UCSD-AML1 (cell line): ENCODE measurements around the gene C5orf52.
"Not testable (repeated sequence)": the region's sequence is repeated elsewhere in the genome, so short reads cannot be mapped to it uniquely, and the experiment has no call there.

ENCODE experiments used
- DNase-seq: peaks from one replicate; lab custom pipeline; 2025; ENCODE audit not compliant: unreplicated experiment; lab: John Stamatoyannopoulos, UW

C5orf52 gene

DNA sequence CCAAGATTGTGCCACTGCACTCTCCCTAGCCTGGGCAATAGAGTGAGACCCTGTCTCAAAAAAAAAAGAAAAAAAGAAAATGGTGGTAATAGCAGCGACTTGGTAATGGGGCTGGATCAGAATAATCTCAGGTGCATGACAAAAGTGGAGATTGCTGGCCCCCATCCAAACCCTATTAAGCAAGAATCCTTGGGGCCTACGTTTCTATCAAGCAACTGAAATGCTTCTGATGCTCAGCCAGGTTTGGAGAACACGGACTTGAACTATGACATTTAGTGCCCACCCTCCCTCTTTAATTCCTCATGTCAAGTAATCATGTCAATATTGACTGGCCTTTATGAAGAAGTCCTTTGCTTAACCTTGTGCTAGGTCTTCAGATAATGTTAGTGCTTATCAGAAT, 6.6 kb downstream of the C5orf52 start:
- DNase-seq, result no peak

DNA sequence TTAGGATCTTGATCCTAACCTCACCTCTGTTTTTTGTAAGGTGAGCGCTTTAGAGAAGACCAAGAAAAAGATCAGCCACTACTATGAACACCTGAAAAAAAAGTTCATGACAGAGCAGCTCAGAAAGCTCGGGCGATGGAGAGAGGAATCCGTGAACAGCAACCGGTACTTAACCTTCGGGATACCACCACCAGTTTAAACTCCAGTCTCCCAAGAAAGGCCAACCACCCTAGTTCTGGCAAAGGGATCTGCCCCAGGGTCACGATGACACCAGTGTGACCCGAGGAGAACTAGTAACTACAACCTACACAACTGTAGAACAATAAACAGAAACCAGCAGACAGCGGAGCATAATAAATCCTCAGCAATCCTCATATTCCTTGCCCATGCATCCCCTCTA, 8.5 kb downstream of the C5orf52 start:
- DNase-seq, result no peak

DNA sequence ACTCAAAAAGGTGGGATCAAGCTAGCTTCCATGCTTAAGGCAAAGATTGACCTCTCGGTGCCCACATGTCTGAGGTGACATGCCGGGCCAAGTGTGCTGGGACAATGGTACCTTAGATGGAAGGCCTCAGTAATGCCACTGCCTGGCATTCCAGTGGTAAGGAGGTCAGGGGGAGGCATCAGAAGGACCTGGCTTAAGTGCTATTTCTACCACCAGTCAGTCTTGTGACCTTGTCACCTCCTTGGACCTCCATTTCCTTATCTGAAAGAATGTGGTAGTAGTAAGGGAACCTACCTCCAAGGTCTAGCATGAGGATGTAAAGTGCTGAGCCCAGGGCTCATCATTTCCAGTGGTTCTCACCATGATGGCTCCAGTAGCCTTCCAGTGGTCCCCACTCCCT, 8.9 kb downstream of the C5orf52 start:
- DNase-seq, result no peak

DNA sequence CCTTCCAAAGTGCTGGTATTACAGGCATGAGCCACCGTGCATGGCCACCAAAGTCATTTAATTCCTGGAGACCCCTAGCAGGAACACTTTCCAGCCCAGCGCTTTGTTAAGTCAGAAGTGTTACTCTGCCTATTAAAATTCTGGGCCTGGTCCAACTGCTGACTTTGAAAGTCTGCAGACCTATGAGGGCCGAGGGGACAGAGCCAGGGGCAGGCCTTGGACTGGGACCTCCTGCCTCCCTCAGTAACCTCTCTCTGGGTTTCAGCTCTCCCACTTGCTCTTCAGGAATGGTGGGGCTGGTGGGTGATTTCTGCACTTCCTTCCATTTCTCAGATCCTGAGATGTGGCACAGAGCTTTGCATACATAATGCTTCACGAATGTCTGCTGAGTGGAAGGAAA, 9.7 kb downstream of the C5orf52 start:
- DNase-seq, result no peak

DNA sequence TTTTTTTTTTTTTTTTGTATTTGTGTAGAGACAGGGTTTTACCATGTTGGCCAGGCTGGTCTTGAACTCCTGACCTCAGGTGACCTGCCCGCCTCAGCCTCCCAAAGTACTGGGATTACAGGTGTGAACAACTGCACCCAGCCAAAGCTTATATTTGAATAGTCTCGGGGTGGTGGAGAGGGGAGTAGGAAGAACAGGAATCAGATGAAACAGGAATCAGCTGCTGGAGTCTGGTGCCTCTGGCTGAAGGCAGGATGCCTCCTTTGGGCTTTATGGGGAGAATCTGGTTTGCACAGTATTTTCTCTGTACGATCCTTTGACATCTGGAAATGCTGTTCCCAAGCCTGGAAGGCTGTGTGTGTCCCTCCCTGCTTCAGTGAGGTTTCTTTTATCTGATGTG, 10.9 kb downstream of the C5orf52 start:
- DNase-seq, result no peak

DNA sequence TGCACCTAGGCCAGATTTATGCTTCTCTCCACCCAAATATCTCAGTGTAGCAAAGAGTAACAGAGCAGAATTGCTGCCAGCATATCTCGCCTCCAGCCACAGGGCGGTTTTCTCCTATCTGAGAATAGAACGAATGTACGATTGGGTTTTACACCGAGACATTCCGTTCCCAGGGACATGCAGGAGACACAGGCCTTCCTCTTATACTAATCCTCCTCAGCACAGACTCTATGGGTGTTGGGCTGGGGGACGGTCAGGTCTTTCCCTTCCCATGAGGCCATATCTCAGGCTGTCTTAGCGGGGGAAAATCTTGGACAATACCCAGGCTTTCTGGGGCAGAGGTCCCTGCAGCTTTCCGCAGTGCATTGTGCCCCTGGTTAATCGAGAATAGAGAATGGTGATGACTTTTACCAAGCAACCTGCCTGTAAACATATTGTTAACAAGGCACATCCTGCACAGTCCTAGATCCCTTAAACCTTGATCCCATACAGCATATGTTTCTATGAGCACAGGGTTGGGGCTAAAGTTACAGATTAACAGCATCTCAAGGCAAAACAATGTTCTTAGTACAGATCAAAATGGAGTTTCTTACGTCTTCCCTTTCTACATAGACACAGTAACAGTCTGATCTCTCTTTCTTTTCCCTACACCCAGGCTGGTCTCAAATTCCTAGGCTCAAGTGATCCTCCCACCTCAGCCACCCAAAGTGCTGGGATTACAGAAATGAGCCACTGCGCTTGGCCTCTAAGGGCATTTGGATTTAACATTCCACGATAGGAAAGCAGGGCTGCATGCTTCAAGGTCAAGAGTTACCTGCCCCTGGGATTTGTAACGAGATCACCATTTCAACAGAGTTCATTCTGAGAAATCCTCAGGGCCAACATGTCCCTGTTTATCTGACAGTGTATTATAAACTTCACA, 15.2 kb downstream of the C5orf52 start:
- DNase-seq, result not testable (repeated sequence)

DNA sequence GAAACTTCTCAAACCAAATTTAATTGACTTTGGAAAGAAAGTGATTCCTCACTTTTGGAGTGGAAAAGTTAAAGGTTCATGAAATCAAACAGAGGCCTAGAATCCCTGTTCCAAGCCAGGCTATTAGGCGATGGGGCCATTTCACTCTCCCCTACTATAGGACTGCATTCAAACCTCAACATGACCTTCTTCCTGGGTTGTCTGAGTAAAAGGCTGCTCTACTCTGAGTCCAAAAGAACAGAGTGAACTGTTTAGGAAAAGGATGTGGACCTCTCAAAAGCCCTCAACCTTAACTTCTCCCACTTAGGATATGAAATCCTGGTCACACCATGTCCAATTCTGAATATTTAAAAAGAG, 15.8 kb downstream of the C5orf52 start:
- no peak for DNase-seq

DNA sequence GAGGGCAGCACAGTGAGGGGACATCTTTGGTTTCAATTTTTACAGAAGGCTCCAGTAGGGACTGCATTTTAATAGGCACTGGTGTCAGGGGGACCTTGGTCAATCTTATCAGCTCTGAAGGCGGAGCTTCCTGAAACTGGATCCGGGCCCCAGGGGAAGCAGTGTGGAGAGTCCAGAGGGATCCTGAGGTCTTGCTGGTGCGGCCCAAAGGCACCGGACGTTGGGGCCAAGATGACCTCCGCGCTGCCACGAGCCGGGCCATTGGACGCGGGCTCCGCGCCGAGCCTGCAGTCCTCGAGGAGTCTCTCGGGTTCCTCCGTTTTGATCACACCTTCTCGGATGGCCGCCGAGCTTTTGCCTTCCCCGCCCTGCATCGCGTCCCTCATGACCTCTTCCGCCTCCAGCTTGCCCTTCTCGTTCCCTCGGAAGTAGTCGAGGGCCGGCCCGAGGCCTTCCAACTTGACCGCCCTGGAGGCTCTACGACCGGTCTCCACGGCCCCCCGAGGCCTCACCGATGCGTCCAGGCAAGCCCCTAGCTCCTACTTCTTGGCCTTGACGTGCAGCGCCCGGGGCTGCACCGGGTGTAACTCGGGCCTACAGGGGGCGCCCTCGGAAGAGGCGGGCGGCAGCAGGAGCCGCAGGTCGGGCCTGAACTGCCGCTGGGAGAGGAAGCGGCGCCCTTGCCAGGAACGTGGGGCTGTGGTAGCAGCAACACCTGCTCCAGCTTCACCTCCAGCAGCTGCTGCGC, 18.8 kb downstream of the C5orf52 start:
- DNase-seq, result no peak

DNA sequence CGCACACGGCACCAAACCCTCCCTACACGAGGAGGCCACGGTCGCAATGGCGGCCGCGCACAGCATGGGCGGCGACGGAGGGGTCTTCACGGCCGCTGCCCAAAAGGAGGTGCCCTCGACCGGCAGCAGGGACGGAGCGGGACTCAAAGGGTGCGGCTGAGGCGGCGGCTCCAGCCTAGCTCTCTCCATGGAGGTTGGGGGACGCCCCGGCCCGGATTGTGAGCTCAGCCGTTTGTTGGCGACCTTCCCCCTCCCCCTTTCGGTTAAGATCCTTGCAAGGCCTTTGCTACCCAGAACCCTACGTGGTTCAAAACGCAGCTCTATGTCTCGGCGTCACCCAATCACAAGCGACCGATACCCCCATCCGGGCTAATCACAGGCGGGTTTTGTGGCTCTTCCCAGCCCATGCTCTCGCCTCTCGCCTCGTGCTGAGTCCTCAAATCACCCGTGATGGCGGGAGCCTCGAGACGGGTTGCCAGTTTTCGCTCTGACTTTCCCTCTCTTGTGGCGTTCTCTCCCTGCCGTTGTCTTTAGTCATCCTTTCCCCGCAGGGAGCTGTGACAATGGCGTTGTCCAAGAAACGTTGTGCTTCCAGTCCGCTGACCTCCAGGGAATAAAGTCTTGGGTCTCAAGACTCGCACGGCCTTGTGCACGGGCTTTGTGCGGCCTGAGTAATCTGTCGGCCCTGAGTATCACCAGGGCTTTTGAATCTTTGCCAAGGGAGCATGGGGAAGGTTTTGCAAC, 19.5 kb downstream of the C5orf52 start:
- no peak for DNase-seq

DNA sequence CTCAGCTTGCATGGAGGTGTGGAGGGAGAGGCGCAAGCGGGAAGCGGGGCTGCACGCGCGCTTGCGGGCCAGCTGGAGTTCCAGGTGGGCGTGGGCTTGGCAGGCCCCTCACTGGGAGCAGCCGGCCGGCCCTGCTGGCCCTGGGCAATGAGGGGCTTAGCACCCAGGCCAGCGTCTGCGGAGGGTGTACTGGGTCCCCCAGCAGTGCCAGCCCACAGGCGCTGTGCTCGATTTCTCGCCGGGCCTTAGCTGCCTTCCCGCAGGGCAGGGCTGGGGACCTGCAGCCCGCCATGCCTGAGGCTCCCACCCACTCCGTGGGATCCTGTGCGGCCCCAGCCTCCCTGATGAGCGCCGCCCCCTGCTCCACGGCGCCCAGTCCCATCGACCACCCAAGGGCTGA, 22.5 kb downstream of the C5orf52 start:
- DNase-seq, result not testable (repeated sequence)

DNA sequence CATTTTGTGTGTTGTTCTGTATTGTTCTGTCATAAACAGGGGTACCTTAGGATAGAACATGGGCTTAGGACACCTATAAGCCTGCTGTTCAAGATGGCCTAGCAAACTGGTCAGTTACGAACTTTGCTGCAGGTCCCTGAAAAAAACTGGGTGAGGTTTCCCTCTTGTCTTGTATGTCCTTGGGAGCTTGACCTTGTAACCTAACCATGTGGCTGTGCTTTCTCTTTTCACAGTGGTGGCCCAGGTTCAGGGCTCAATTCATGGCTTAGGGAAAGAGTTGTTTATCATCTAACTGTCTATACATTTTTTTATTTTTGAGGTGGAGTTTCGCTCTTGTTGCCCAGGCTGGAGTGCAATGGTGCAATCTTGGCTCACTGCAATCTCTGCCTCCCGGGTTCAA, 24.8 kb downstream of the C5orf52 start:
- DNase-seq, result not testable (repeated sequence)

DNA sequence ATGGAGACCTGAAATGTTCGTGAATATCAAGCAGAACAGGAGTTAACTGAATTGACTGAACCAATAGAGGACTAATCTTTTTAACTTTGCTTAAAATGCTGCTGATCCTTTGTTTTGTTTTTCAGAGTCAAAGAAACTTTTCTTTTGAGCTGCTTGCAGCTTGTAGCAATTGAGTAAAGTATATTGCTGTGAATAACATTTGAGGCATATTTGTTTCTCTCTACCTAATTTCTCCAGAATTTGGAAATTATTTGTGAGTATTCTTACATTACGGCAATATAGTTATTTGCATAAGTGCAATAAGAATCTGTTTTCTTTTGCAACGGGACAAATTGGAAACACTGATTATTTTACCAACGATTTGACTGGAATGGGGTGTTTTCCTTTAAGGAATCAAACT, 27.3 kb downstream of the C5orf52 start:
- DNase-seq, result not testable (repeated sequence)

DNA sequence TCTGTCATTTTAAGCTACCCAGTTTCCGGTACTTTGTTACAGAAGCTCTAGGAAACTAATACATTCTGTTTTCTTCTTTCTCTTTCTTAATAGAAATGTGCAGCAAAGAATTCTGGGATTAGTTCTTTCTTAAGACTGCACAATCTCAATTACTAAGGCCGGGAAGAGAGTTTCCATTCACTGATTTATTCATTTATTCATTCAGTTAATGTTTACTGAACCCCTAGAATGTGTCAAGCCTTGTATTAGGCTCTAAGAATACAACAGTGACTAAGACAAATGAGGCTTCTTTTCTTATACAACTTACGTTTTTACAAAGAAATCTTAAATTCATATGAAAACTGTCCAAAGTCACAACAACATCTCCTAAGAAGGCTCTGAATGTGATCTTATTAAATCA, 32.4 kb downstream of the C5orf52 start:
- DNase-seq, result no peak

DNA sequence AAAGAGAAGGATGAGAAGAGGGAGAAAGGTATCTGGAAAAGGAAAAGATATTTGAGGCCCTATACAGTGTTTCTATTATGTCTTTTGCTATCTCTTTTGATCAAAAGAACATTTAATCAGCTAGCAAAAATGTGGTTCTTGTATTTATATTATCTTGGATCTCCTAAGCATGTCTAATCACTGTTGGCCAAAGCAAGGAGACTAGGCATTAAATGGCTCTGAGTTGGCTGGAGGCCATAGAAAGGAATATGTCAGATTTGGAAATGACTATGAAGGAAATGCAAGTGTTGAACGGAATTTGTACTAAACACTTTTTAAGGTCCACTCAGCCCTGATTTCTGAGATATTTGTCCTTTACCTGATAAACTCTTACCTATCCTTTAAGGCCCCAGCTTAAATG, 37.5 kb downstream of the C5orf52 start:
- DNase-seq, result no peak

DNA sequence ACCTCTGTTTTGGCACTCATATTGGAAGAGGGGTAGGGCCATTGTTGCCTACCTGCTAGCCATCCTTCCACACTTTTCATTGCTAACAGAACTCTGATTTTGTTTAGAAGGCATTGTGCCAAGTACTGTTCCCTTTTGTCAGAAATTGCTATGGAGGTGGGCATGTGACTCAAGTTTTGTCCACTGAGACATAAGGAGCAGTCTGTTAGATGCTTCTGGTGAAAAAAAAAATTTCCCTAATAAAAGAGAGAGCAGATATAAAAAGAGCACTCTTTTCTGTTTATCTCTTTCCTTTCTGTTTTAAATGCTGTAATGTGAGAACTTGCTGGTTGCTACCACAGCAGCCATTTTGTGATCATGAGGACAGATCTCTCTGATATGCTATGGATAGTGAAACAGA, 38.0 kb downstream of the C5orf52 start:
- no peak for DNase-seq

DNA sequence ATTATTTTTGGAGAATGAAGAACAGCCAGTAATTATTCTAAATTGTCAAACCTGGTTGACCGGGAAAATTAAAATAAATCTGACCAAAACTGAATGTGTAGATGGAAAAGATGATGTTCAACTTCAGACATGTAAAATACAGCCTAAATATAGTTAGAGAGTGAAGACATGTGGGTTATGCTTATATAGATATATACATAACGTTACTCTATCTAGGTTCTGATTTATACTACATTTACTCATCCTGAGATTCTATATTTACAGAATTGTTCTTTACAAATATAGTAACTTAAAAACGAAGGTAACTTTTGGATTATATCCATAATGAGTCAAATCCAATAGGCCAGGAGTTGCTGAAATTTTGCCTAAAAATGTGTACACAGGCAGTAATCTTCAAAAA, 39.1 kb downstream of the C5orf52 start:
- DNase-seq, result no peak

DNA sequence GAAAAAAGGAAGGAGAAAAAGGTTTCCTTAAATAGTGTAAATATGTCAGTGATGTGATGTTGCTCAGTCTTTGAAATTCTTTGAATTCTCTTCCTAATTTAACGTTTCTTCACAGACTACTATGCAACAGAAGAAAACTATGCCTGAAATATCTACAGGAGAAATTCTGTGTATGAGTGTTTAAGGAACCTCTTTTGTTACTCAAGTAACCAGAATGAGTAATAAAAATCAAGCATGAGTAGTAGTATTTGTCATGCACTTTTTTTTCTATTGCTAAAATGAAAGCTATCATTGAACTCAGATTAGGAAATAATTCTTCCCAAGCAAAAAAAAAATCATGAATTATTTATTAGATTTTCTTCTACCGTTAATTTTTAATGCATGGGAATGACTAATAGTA, 39.5 kb downstream of the C5orf52 start:
- DNase-seq, result no peak

DNA sequence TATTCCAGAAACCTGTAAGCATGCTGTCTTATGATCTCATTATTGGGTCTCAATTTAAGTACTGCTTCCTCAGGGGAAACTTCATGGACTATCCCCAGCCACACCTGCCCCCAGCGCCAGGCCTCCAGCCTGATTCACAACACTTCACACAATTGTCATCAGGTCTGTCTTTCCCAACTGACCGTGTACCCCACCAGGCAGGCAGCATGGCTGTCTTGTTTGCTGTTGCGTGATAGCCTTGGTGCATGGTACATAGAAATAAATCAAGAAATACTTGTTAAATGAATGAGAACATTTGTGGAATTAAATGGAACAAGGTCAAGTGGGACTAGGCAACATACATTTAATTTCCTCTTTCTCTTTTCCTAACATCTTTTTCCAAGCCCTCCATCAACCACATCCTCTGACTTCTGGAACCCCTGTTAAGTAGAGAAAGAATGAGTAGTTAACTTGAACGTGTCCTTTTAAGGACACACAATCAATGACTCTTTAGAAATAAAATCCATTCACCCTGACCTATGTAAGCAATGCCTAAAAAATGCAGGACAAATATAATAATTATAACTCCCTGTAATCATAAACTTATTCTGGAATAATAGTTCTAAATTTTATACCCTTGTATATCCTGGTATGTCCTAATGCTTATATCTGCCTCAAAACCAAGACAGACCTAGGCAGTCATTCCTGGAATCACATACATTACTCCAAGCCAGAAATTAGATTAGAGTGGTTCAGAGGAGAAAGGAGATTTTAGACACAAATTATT, 42.7 kb downstream of the C5orf52 start:
- DNase-seq, result no peak

DNA sequence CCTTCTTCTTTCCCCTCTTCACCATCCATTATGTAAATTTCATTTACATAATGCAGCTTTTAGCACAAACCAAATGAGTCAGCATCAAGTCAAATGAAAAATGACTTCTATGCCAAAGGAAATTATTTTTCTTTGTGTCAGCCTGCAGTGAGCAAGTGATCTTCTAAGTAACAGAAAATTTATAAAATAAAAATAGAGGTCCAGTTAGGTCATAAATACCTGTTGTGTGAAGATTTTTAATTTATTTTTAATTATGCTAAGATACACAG, 43.2 kb downstream of the C5orf52 start:
- no peak for DNase-seq

DNA sequence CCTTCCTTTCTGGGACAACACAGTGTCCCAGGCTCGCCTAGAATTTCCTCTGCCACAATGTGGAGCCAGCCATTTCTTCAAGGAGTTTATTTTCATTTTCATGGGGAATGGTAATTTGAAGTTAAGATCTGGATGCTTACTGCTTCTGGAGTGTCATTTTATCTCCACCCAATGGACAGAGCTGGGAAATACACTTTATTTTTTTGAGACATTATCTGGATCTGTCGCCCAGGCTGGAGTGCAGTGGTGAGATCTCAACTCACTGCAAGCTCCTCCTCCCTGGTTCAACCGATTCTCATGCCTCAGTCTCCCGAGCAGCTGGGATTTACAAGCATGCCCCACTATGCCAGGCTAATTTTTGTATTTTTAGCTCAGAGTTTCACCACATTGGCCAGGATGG, 47.2 kb downstream of the C5orf52 start:
- peak; percentile 18 for DNase-seq

DNA sequence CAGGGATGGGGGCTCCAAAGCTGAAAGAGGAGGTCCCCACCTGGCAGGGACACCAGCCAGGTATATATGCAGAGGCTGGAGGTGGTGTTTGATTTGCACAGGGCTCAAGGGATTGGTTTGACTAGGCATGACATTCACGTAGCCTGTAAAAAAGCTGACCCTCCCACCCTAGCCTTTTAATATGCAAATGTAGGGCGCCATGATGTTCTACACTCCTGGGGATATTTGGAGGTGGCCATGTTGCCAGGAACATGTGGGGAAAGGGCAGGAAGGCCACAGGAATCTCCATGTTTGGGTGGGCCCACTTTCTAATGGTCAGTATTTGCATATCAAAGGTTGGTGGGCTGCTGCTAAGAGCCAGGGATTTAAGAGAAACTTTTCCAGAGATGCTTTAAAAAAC, 47.9 kb downstream of the C5orf52 start:
- DNase-seq, result no peak
